ENCODE results near the gene CPNE2.
A peak's percentile ranks its signal among the peaks of the same experiment; 100 is the strongest.

Gene CPNE2

GRCh38 chr16:57130950-57131321 lies 38.6 kb downstream of the CPNE2 start:
- H2AK5ac ChIP-seq (ENCODE audit: low read depth, low read length) = peak overlapping the region; percentile 96
- no peak overlapping the region for H3K4me2 ChIP-seq (ENCODE audit: insufficient read depth, low read length, poor library complexity, severe bottlenecking)
- no peak overlapping the region for H4K8ac ChIP-seq (ENCODE audit: low read depth, low read length)
- peaks cover 24 to 28% of the 10 kb centered on the region in 2 donors for H3K4me1 ChIP-seq (ENCODE audit: control insufficient read depth in 2 of 2, insufficient read depth in 1 of 2, low read depth in 1 of 2, low read length in 2 of 2)
- peak overlapping the region; percentile 79 for H3K14ac ChIP-seq (ENCODE audit: low read length)
- DNase-seq (ENCODE audit: low spot score) = no peak
- H2BK12ac ChIP-seq (ENCODE audit: low read length) = peak overlapping the region; percentile 91
- no peak overlapping the region for H3K4me3 ChIP-seq (ENCODE audit: low read length in 2 of 2)
- no peaks in the 10 kb centered on the region for H3K9me3 ChIP-seq (replicated peaks in 1 of 2; ENCODE audit: control insufficient read depth in 2 of 2, insufficient read depth in 1 of 2, low read depth in 1 of 2, low read length in 2 of 2)
- peaks cover 2% of the 10 kb centered on the region for H3K79me1 ChIP-seq (ENCODE audit: low read depth, low read length)
- H2BK5ac ChIP-seq (ENCODE audit: low read length) = peak overlapping the region; percentile 47
- H3K27ac ChIP-seq (replicated peaks; ENCODE audit: low read length) = no peak overlapping the region
- no peak overlapping the region for H3K9ac ChIP-seq (ENCODE audit: low read depth, low read length, poor library complexity)
- H3K36me3 ChIP-seq (replicated peaks in 1 of 2; ENCODE audit: control insufficient read depth in 2 of 2, insufficient read depth in 2 of 2, low read length in 2 of 2) = peaks cover 0 to 41% of the 10 kb centered on the region in 2 donors
- no peak overlapping the region for H3K23ac ChIP-seq (ENCODE audit: low read depth, low read length, poor library complexity)
- no peak overlapping the region for H2AFZ ChIP-seq (ENCODE audit: low read length)
- no peak overlapping the region for H4K91ac ChIP-seq (ENCODE audit: low read depth, low read length, poor library complexity)
- peak overlapping the region; percentile 88 for H3K18ac ChIP-seq (ENCODE audit: low read length)
- H3K4ac ChIP-seq (ENCODE audit: low read length) = no peak overlapping the region
- WGBS, 2 donors (ENCODE audit: extremely low coverage in 2 of 2, insufficient read length in 2 of 2, insufficient replicate concordance in 1 of 2) = no CpG with 5 or more reads among the region's 6 CpGs
- no peak overlapping the region for H2BK15ac ChIP-seq (ENCODE audit: low read length)
- no peak overlapping the region for H2BK120ac ChIP-seq (ENCODE audit: low read depth, low read length)
- H3K27me3 ChIP-seq (ENCODE audit: control insufficient read depth in 3 of 3, insufficient read depth in 3 of 3, low read depth in 1 of 3, low read length in 3 of 3) = no peaks in the 10 kb centered on the region

- Histone ChIP-seq H2BK15ac (ENCODE audit: low read length) (peak overlapping the region; percentile 68), H3K14ac (ENCODE audit: low read length) (peak overlapping the region; percentile 47), H2BK120ac (ENCODE audit: low read depth, low read length) (no peak overlapping the region), H3K23ac (ENCODE audit: low read depth, low read length, poor library complexity) (peak overlapping the region; percentile 39), H3K4me1 (ENCODE audit: control insufficient read depth in 2 of 2, insufficient read depth in 1 of 2, low read depth in 1 of 2, low read length in 2 of 2) (peaks cover 24 to 28% of the 10 kb centered on the region in 2 donors), H3K9me3 (replicated peaks in 1 of 2; ENCODE audit: control insufficient read depth in 2 of 2, insufficient read depth in 1 of 2, low read depth in 1 of 2, low read length in 2 of 2) (no peaks in the 10 kb centered on the region), H3K27ac (replicated peaks; ENCODE audit: low read length) (peak overlapping the region; percentile 9), H3K79me1 (ENCODE audit: low read depth, low read length) (peaks cover 2% of the 10 kb centered on the region), H2BK12ac (ENCODE audit: low read length) (no peak overlapping the region), H3K18ac (ENCODE audit: low read length) (peak overlapping the region; percentile 87), H3K36me3 (replicated peaks in 1 of 2; ENCODE audit: control insufficient read depth in 2 of 2, insufficient read depth in 2 of 2, low read length in 2 of 2) (peaks cover 0 to 41% of the 10 kb centered on the region in 2 donors), H4K8ac (ENCODE audit: low read depth, low read length) (no peak overlapping the region), H3K4me3 (ENCODE audit: low read length in 2 of 2) (no peak overlapping the region), H3K9ac (ENCODE audit: low read depth, low read length, poor library complexity) (no peak overlapping the region), H4K91ac (ENCODE audit: low read depth, low read length, poor library complexity) (no peak overlapping the region), H2AFZ (ENCODE audit: low read length) (no peak overlapping the region), H3K4me2 (ENCODE audit: insufficient read depth, low read length, poor library complexity, severe bottlenecking) (no peak overlapping the region), H2BK5ac (ENCODE audit: low read length) (peak overlapping the region; percentile 69), H3K4ac (ENCODE audit: low read length) (peak overlapping the region; percentile 19), H3K27me3 (ENCODE audit: control insufficient read depth in 3 of 3, insufficient read depth in 3 of 3, low read depth in 1 of 3, low read length in 3 of 3) (no peaks in the 10 kb centered on the region), H2AK5ac (ENCODE audit: low read depth, low read length) (peak overlapping the region; percentile 96)
- no CpG with 5 or more reads among the region's 17 CpGs for WGBS, 2 donors (ENCODE audit: extremely low coverage in 2 of 2, insufficient read length in 2 of 2, insufficient replicate concordance in 1 of 2)
- no peak for DNase-seq (ENCODE audit: low spot score)
Observed at GRCh38 chr16:57131351-57131970, 39.1 kb downstream of the CPNE2 start.

GRCh38 chr16:57132470-57132869 lies 40.1 kb downstream of the CPNE2 start:
- Histone ChIP-seq H2BK120ac (ENCODE audit: low read depth, low read length) (peak overlapping the region; percentile 67), H3K4me3 (ENCODE audit: low read length in 2 of 2) (no peak overlapping the region), H3K18ac (ENCODE audit: low read length) (peak overlapping the region; percentile 87), H3K36me3 (replicated peaks in 1 of 2; ENCODE audit: control insufficient read depth in 2 of 2, insufficient read depth in 2 of 2, low read length in 2 of 2) (peaks cover 4 to 39% of the 10 kb centered on the region in 2 donors), H3K27ac (replicated peaks; ENCODE audit: low read length) (no peak overlapping the region), H3K23ac (ENCODE audit: low read depth, low read length, poor library complexity) (peak overlapping the region; percentile 60), H3K79me1 (ENCODE audit: low read depth, low read length) (peaks cover 2% of the 10 kb centered on the region), H3K4ac (ENCODE audit: low read length) (peak overlapping the region; percentile 77), H2AK5ac (ENCODE audit: low read depth, low read length) (peak overlapping the region; percentile 97), H4K91ac (ENCODE audit: low read depth, low read length, poor library complexity) (no peak overlapping the region), H3K4me2 (ENCODE audit: insufficient read depth, low read length, poor library complexity, severe bottlenecking) (no peak overlapping the region), H3K9ac (ENCODE audit: low read depth, low read length, poor library complexity) (peak overlapping the region; percentile 32), H2BK15ac (ENCODE audit: low read length) (peak overlapping the region; percentile 64), H3K14ac (ENCODE audit: low read length) (no peak overlapping the region), H2BK5ac (ENCODE audit: low read length) (peak overlapping the region; percentile 69), H2AFZ (ENCODE audit: low read length) (no peak overlapping the region), H3K27me3 (ENCODE audit: control insufficient read depth in 3 of 3, insufficient read depth in 3 of 3, low read depth in 1 of 3, low read length in 3 of 3) (no peaks in the 10 kb centered on the region), H3K9me3 (replicated peaks in 1 of 2; ENCODE audit: control insufficient read depth in 2 of 2, insufficient read depth in 1 of 2, low read depth in 1 of 2, low read length in 2 of 2) (no peaks in the 10 kb centered on the region), H3K4me1 (ENCODE audit: control insufficient read depth in 2 of 2, insufficient read depth in 1 of 2, low read depth in 1 of 2, low read length in 2 of 2) (peaks cover 24 to 28% of the 10 kb centered on the region in 2 donors), H4K8ac (ENCODE audit: low read depth, low read length) (no peak overlapping the region), H2BK12ac (ENCODE audit: low read length) (no peak overlapping the region)
- WGBS, 2 donors (ENCODE audit: extremely low coverage in 2 of 2, insufficient read length in 2 of 2, insufficient replicate concordance in 1 of 2) = no CpG with 5 or more reads among the region's 1 CpG
- DNase-seq (ENCODE audit: low spot score) = no peak

GRCh38 chr16:57133031-57133430 lies 40.6 kb downstream of the CPNE2 start:
- no peak for DNase-seq (ENCODE audit: low spot score)
- H3K23ac ChIP-seq (ENCODE audit: low read depth, low read length, poor library complexity) = peak overlapping the region; percentile 39
- H2AFZ ChIP-seq (ENCODE audit: low read length) = no peak overlapping the region
- H2BK12ac ChIP-seq (ENCODE audit: low read length) = peak overlapping the region; percentile 81
- no peaks in the 10 kb centered on the region for H3K27me3 ChIP-seq (ENCODE audit: control insufficient read depth in 3 of 3, insufficient read depth in 3 of 3, low read depth in 1 of 3, low read length in 3 of 3)
- H3K4me1 ChIP-seq (ENCODE audit: control insufficient read depth in 2 of 2, insufficient read depth in 1 of 2, low read depth in 1 of 2, low read length in 2 of 2) = peaks cover 24 to 28% of the 10 kb centered on the region in 2 donors
- H3K14ac ChIP-seq (ENCODE audit: low read length) = no peak overlapping the region
- H3K9ac ChIP-seq (ENCODE audit: low read depth, low read length, poor library complexity) = no peak overlapping the region
- H3K79me1 ChIP-seq (ENCODE audit: low read depth, low read length) = peaks cover 2% of the 10 kb centered on the region
- no CpG with 5 or more reads among the region's 4 CpGs for WGBS, 2 donors (ENCODE audit: extremely low coverage in 2 of 2, insufficient read length in 2 of 2, insufficient replicate concordance in 1 of 2)
- peak overlapping the region; percentile 69 for H2BK5ac ChIP-seq (ENCODE audit: low read length)
- H3K4ac ChIP-seq (ENCODE audit: low read length) = no peak overlapping the region
- peak overlapping the region; percentile 26 for H4K91ac ChIP-seq (ENCODE audit: low read depth, low read length, poor library complexity)
- no peak overlapping the region for H3K4me3 ChIP-seq (ENCODE audit: low read length in 2 of 2)
- no peaks in the 10 kb centered on the region for H3K9me3 ChIP-seq (replicated peaks in 1 of 2; ENCODE audit: control insufficient read depth in 2 of 2, insufficient read depth in 1 of 2, low read depth in 1 of 2, low read length in 2 of 2)
- H2BK15ac ChIP-seq (ENCODE audit: low read length) = peak overlapping the region; percentile 73
- no peak overlapping the region for H3K27ac ChIP-seq (replicated peaks; ENCODE audit: low read length)
- peaks cover 5 to 38% of the 10 kb centered on the region in 2 donors for H3K36me3 ChIP-seq (replicated peaks in 1 of 2; ENCODE audit: control insufficient read depth in 2 of 2, insufficient read depth in 2 of 2, low read length in 2 of 2)
- no peak overlapping the region for H4K8ac ChIP-seq (ENCODE audit: low read depth, low read length)
- H2AK5ac ChIP-seq (ENCODE audit: low read depth, low read length) = peak overlapping the region; percentile 97
- H3K18ac ChIP-seq (ENCODE audit: low read length) = peak overlapping the region; percentile 93
- no peak overlapping the region for H3K4me2 ChIP-seq (ENCODE audit: insufficient read depth, low read length, poor library complexity, severe bottlenecking)
- H2BK120ac ChIP-seq (ENCODE audit: low read depth, low read length) = peak overlapping the region; percentile 67

All from neuronal stem cell (in vitro differentiated cells).